Heart left ventricle (tissue), 13 donors: Measurements from ENCODE around the gene AGT.

ENCODE experiments used
- POLR2A ChIP-seq, 2 donors: fragments of 450-650 bp; IDR thresholded peaks; one replicate each; pipeline ENCODE4 v1.6.1; 2017; ENCODE audit warnings: antibody characterized with exemption in 2 of 2, mild to moderate bottlenecking in 2 of 2, moderate library complexity in 2 of 2
- TF ChIP-seq, protein P1 (sequence below), 12 donors: fragments of 200-600 bp; sonication (generic) in 4 of 12; IDR thresholded peaks; one replicate each; pipeline versions ENCODE4 v1.5.0 to v1.8.0; 2018 to 2022; ENCODE audit warnings: antibody characterized with exemption in 12 of 12, mild to moderate bottlenecking in 5 of 12
- donor health status: ischemic (EF 13 %, LVEDD 7.1; RV severe dilation, severe dysfunction).
- donor health status: DM: no; HTN: yes; CAD: no.
- donor health status: DM: no; HTN: no; CAD: no.
- donor health status: ischemic (EF 25% LVEDD 6.9; RV normal size, moderate dysfunction).
- donor health status: ischemic (EF 25% LVEDD 5.7; RV mildly dilated, moderate dysfunction).
- donor health status: ischemic (EF 35%, LVEDD 5.7; RV mildly dilated, moderate dysfunction).
- donor health status: nonischemic (EF 11% LVEDD 7.7; RV severe dilation, severe dysfunction).
- donor health status: DM: yes; HTN: yes; CAD: no.
- donor health status: PGD.
- donor health status: ischemic (EF 29% LVEDD 5.4; RV normal size, mild dysfunction).
- donor health status: nonischemic (EF 23%, LVEDD 6.1; RV moderate dilation, normal function).

DNA sequence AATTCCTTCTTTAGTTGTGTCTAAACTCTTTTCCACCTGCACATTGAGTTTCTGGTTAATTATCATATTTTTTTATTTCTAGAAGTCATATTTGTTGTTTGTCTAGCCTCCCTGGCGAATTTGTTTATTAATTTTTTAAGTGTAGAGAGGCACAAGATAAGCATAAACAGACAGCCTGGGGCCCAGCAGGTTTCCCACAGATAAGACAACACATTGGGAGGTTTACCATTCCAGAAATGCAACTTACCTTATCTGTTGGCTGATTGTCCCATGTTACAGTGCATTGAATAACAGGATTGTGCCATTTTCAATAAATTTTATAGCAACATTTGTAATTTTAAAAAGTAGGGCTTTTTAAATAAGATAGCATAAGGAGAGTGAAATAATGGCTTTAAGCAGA, 36.7 kb downstream of the AGT start:
- no peak for TF ChIP-seq POLR2A (IDR thresholded peaks at IDR 0.05)
- TF ChIP-seq, protein P1, sequence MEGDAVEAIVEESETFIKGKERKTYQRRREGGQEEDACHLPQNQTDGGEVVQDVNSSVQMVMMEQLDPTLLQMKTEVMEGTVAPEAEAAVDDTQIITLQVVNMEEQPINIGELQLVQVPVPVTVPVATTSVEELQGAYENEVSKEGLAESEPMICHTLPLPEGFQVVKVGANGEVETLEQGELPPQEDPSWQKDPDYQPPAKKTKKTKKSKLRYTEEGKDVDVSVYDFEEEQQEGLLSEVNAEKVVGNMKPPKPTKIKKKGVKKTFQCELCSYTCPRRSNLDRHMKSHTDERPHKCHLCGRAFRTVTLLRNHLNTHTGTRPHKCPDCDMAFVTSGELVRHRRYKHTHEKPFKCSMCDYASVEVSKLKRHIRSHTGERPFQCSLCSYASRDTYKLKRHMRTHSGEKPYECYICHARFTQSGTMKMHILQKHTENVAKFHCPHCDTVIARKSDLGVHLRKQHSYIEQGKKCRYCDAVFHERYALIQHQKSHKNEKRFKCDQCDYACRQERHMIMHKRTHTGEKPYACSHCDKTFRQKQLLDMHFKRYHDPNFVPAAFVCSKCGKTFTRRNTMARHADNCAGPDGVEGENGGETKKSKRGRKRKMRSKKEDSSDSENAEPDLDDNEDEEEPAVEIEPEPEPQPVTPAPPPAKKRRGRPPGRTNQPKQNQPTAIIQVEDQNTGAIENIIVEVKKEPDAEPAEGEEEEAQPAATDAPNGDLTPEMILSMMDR (IDR thresholded peaks at IDR 0.05): no peak
